Islet precursor cell (in vitro differentiated cells): Measurements from ENCODE around the gene MAGEA9B.
A peak's percentile ranks its signal among the peaks of the same experiment; 100 is the strongest.
"Not testable (repeated sequence)": the region's sequence is repeated elsewhere in the genome, so short reads cannot be mapped to it uniquely, and the experiment has no call there.

Experiments
- DNase-seq: peaks from one replicate; pipeline ENCODE4 v3.0.0-alpha.2; 2018

The MAGEA9B gene, protein sequence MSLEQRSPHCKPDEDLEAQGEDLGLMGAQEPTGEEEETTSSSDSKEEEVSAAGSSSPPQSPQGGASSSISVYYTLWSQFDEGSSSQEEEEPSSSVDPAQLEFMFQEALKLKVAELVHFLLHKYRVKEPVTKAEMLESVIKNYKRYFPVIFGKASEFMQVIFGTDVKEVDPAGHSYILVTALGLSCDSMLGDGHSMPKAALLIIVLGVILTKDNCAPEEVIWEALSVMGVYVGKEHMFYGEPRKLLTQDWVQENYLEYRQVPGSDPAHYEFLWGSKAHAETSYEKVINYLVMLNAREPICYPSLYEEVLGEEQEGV

DNA sequence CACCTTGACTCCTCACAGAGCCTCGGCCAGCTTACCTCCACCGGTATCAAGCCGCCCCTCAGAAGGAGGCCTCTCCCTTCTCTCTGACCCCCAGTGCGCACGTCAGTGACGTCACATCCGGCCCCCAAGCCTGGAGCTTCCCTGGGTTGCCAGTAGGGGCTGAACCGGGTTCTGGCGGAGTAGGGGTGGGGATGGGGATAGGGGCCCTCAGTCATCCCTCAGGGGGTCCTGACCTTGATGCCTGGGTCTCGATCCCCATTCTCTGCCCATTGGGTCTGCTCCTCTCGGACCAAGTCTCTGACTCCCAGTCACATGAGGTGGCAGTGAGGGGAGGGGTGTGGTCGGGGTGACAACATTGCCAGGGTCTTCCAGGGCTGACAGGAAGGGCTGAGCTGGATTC, at the start of gene MAGEA9B:
TSS of gene MAGEA9B (minus strand) at position 101 of the 400 bp plus-strand sequence. CDS start 4,280 bp downstream, outside the sequence.
- not testable (repeated sequence) for DNase-seq

GRCh38 chrX:149633511-149633910, 46.3 kb upstream of the MAGEA9B start:
- no peak for DNase-seq

GRCh38 chrX:149631234-149632165, 44.2 kb upstream of the MAGEA9B start, which contains the start of gene TMEM185A:
Gene TMEM185A, minus strand, starts transcription at chrX:149631792. Its CDS starts 212 bp downstream, at chrX:149631580.
- DNase-seq: peak; percentile 78

GRCh38 chrX:149630681-149631233, 43.5 kb upstream of the MAGEA9B start:
- no peak for DNase-seq

- no peak for DNase-seq
Measured at GRCh38 chrX:149629730-149630387, 42.6 kb upstream of the MAGEA9B start.

DNA sequence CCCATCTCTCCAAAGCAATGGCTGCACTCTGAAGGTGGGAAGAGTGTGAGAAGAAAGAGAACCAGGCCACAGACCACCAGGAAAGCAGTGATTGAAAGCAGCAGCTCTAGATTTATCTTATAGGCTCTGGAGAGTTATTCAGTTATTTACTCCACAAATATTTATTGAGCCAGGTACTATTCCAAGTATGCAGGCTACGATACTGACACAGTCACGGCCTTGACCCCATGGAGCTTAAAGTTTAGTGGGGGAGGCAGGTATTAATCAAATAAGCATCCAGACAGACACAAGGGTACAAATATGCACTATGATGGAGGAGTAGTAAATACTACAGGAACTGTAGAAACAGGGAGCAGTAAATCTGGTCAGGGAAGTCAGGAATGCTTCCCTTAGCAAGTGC, 41.5 kb upstream of the MAGEA9B start:
- DNase-seq: no peak

DNA sequence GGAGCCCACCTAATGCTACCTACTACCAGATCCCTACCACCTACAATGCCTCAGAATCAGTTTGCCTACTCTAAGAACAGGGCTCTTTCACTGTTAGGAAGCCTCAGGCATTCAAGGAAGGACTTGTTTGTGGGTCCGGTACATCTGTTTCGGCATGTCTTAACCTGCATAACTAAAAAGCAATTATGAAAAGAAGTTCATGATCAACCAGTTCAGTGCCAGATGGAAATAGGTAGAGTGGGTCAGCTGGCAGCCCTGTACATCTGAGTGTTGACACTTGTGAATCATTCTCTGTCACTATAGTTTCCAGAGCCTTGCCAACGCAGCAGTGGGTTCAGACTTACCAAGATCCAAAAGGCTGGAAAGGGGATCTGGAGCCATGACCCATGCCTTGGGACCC, 41.0 kb upstream of the MAGEA9B start:
- DNase-seq: no peak

- DNase-seq: peak; percentile 68
Measured at GRCh38 chrX:149626829-149627228, 39.6 kb upstream of the MAGEA9B start.

- not testable (repeated sequence) for DNase-seq
Measured at GRCh38 chrX:149619662-149620061, 32.4 kb upstream of the MAGEA9B start.

DNA sequence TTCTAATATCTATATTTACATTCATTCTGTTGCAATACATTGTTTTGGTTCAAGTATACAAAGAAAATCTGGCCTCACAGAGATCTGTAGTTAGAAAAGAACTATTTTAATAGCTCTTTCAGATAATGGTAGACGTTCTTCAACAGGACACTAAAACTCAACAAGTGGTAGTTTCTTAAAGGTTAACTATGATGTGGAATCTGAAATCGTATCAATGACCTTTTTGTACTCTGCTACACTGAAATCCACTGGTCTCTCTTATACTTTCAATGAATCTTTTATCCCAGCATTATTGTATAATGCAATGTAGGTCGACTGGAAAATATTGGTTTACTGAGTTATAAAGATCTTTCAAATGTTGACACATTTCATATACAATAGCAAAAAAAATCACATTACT, 31.6 kb upstream of the MAGEA9B start:
- DNase-seq: no peak

DNA sequence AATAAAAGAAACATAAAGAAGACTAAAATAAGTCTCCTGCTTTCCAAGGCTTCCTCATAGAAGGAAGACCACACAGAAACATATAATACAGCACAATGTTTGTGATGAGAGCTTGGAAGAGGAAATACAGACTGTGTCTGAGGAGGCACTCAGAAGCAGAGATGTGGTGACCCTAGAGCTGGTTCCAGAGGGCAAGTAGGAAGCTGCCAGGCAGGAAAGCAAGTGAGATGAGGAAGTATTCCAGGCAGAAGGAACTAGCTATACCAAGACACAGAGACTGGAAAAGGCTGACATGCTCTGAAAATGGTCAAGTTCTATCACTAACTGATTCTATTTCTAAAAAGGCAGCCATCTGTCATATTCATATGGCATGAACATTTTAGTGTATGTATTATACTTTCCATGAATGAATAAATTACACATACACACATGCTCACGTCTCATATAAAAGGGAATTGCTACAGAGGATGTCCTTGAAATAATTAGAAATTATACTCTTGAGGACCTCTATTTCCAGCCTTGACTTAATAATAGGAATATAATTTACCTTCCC, 24.4 kb upstream of the MAGEA9B start:
- no peak for DNase-seq

DNA sequence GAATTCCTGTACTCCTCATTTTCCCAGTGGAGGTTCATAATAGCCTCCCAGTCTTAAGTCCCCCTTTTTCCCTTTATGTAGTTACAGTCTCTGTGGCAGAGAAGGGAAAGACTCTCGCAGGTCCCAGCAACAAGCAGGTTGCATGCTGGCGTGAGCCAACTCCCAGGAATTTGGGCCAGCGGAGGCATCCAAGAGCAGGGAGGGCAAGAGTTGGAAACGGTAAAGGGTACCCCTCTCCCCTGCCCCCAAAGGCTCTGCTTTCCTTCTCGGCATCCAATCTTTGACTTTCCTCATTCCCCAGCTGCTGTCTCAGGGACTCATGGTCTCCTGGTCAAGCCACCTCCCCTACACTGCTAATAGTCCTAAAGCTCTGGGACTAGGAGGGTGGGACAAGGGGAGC, 23.3 kb upstream of the MAGEA9B start:
- DNase-seq: no peak

DNA sequence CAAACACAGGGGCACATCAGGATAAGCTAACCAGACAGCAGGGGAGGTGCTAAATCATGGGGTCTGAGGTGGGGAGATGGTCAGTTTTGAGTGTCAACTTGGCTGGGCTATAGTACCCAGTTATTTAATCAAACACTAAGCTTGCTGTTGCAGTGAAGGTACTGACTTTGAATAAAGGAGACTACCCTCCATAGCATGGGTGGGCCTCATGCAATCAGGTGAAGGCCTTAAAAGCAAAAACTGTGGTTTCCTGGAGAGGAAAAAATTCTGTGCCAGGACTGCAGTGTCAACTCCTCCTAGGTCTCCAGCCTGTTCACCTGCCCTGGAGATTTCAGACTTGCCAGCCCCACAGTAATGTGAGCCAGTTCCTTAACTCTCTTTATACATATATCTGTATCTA, 20.4 kb upstream of the MAGEA9B start:
- DNase-seq: no peak

GRCh38 chrX:149605248-149605885, 18.1 kb upstream of the MAGEA9B start:
- not testable (repeated sequence) for DNase-seq

GRCh38 chrX:149598603-149599002, 11.3 kb upstream of the MAGEA9B start:
- DNase-seq: not testable (repeated sequence)

DNA sequence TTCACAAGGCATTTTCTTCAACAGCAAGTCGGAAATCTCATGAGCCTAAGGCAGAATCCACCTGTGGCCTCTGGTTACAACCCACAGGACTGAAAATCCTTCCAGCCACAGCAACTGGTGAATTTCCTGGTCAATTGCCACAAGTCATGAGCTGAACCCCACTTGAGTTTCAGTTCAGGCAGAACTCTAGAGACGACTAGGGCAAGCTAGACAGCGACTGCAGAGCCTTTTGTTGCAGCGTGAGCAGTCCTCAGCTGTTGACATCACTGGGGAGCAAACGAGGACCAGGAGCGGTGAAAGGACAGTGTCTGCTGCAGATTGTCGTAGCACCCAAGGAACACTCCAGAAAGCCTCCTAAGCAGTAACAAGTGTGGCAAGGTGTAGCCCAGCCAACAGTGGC, 8.7 kb upstream of the MAGEA9B start:
- DNase-seq: not testable (repeated sequence)

DNA sequence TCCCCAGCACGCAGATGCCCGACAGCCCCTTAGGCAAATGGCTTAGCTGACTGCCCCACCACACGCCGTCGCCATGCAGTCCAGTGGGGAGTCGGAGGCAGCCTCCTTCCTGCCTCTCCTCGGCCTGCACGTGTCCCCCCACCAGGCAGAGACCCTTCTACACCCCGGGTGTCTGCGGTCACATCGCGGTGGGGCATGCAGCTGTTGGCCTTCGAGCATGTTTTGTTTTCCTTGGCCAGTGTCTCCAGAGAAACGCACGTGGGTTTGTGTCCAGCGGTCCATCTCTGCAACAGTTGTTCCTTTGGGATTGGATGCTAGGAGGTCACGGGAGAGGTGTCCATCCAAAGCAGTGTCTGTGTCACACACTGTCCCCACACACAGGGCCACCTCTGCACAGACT, 8.0 kb upstream of the MAGEA9B start, which contains the start of gene HSFX2:
TSS of gene HSFX2 (minus strand) at position 101 of the 400 bp plus-strand sequence. CDS start 614 bp downstream, outside the sequence.
- not testable (repeated sequence) for DNase-seq

DNA sequence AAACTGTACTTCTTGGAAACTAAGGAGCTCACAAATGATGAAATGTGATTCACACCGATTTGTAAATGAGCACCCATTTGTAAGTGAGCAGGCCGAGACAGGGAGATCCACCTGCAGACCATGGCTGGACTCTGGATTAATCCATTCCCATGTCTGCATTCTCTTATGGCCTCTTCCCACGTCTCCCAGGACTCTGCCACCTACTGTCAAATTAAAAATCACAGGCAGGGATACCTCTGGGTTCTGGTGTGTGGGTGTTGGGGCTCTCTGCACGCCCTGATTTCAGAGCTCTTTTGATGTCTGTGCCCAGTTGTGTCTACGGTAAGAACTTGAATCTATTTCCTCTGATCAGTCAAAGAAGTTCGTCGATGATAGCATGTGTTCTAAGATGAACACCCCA, 3.7 kb upstream of the MAGEA9B start:
- not testable (repeated sequence) for DNase-seq

GRCh38 chrX:149585631-149586030, 1.6 kb downstream of the MAGEA9B start:
- DNase-seq: not testable (repeated sequence)

DNA sequence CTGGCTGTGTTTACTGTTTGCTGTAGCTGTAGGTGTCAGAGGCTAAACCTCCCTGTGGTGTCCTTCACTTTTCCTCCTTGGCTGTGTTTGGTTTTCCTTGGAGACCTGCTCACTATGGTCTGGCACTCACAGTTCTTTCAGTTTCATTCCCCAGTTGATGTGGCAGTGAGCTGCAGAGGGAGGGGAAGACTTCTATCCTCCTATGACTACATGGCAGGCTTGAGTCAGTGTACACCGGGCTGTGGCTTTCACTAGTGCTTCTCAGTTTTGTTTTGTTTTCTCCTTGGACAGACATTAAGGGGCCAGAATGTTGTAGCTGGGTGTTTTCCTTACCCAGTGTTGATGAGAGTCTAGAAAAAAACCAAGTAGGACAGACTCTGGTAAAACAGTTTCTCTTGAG, 13.8 kb downstream of the MAGEA9B start:
- DNase-seq: not testable (repeated sequence)

- DNase-seq: no peak
Measured at GRCh38 chrX:149572743-149573142, 14.5 kb downstream of the MAGEA9B start.

- DNase-seq: peak; percentile 40
Measured at GRCh38 chrX:149571770-149572169, 15.5 kb downstream of the MAGEA9B start.
